Stimulated activated CD8-positive, alpha-beta memory T cell treated with anti-CD3 and anti-CD28 coated beads, Interleukin-7, amount 100 ng/mL, for 1 hour (primary cell): ENCODE data around the gene PDGFC.

Experiments
- DNase-seq, 2 donors: peaks; one replicate each; pipeline ENCODE4 v3.0.0-alpha.2; 2020; ENCODE audit warnings: low read depth in 2 of 2

Gene PDGFC

GRCh38 chr4:156782491-156782890, 189.1 kb downstream of the PDGFC start:
- no peak for DNase-seq

GRCh38 chr4:156781852-156782251, 189.7 kb downstream of the PDGFC start:
- no peak for DNase-seq

GRCh38 chr4:156779774-156780173, 191.8 kb downstream of the PDGFC start:
- no peak for DNase-seq

- no peak for DNase-seq
Measured at GRCh38 chr4:156779042-156779441, 192.6 kb downstream of the PDGFC start.

GRCh38 chr4:156778606-156779005, 193.0 kb downstream of the PDGFC start:
- no peak for DNase-seq

GRCh38 chr4:156778093-156778492, 193.5 kb downstream of the PDGFC start:
- DNase-seq: no peak

GRCh38 chr4:156775813-156776212, 195.8 kb downstream of the PDGFC start:
- DNase-seq: no peak

- no peak for DNase-seq
Measured at GRCh38 chr4:156774422-156774821, 197.2 kb downstream of the PDGFC start.

GRCh38 chr4:156773648-156774357, 197.8 kb downstream of the PDGFC start:
- no peak for DNase-seq

- no peak for DNase-seq
Measured at GRCh38 chr4:156771171-156771837, 200.3 kb downstream of the PDGFC start.

GRCh38 chr4:156770140-156770539, 201.5 kb downstream of the PDGFC start:
- no peak for DNase-seq

GRCh38 chr4:156767911-156768415, 203.6 kb downstream of the PDGFC start:
- DNase-seq: no peak

- no peak for DNase-seq
Measured at GRCh38 chr4:156766846-156767245, 204.8 kb downstream of the PDGFC start.

- no peak for DNase-seq
Measured at GRCh38 chr4:156765277-156765676, 206.3 kb downstream of the PDGFC start.

- DNase-seq: no peak
Measured at GRCh38 chr4:156764846-156765245, 206.8 kb downstream of the PDGFC start.

GRCh38 chr4:156764145-156764544, 207.5 kb downstream of the PDGFC start:
- DNase-seq: no peak

GRCh38 chr4:156763511-156763910, 208.1 kb downstream of the PDGFC start:
- DNase-seq: no peak

- no peak for DNase-seq
Measured at GRCh38 chr4:156762851-156763250, 208.7 kb downstream of the PDGFC start.

GRCh38 chr4:156756118-156756517, 215.5 kb downstream of the PDGFC start:
- no peak for DNase-seq

GRCh38 chr4:156754832-156755570, 216.6 kb downstream of the PDGFC start:
- no peak for DNase-seq

- DNase-seq: no peak
Measured at GRCh38 chr4:156751486-156751885, 220.1 kb downstream of the PDGFC start.
